NCI-H2196 (cell line): ENCODE results near the gene AXL.
A peak's percentile ranks its signal among the peaks of the same experiment; 100 is the strongest.
"Not testable (repeated sequence)": the region's sequence is repeated elsewhere in the genome, so short reads cannot be mapped to it uniquely, and the experiment has no call there.

ENCODE experiments used
- DNase-seq: peaks from one replicate; lab custom pipeline; 2025; ENCODE audit not compliant: unreplicated experiment; lab: John Stamatoyannopoulos, UW

The AXL gene

GRCh38 chr19:41218615-41219507 is at the start of gene AXL:
Gene AXL (plus strand): TSS chr19:41219223. CDS start chr19:41219393, 170 bp downstream.
- DNase-seq = no peak

GRCh38 chr19:41172297-41173164 is 46.5 kb upstream of the AXL start:
- no peak for DNase-seq

- no peak for DNase-seq
These were observed 44.6 kb upstream of the AXL start for GRCh38 chr19:41174297-41174928.

GRCh38 chr19:41175801-41176777 is 42.9 kb upstream of the AXL start:
- no peak for DNase-seq

GRCh38 chr19:41180173-41180572 is 38.9 kb upstream of the AXL start:
- DNase-seq = not testable (repeated sequence)

- no peak for DNase-seq
These were observed 31.8 kb upstream of the AXL start for GRCh38 chr19:41186971-41187883.

- DNase-seq = no peak
These were observed 31.1 kb upstream of the AXL start for GRCh38 chr19:41187884-41188279.

GRCh38 chr19:41189425-41190065 is 29.5 kb upstream of the AXL start:
- DNase-seq = no peak

- no peak for DNase-seq
These were observed 26.2 kb upstream of the AXL start, which contains the start of gene CYP2S1 for GRCh38 chr19:41192574-41193429. Gene CYP2S1 (plus strand): TSS chr19:41193219. CDS start chr19:41193265, 46 bp downstream.

- no peak for DNase-seq
These were observed 25.4 kb upstream of the AXL start for GRCh38 chr19:41193430-41194156.

- no peak for DNase-seq
These were observed 24.9 kb upstream of the AXL start for GRCh38 chr19:41194157-41194552.

- no peak for DNase-seq
These were observed 23.1 kb upstream of the AXL start for GRCh38 chr19:41195675-41196497.

- DNase-seq = no peak
These were observed 20.5 kb upstream of the AXL start for GRCh38 chr19:41198559-41198958.

GRCh38 chr19:41203371-41203770 is 15.7 kb upstream of the AXL start:
- DNase-seq = no peak

- DNase-seq = peak; percentile 65
These were observed 14.7 kb upstream of the AXL start for GRCh38 chr19:41204338-41204737.

- peak; percentile 10 for DNase-seq
These were observed 13.0 kb upstream of the AXL start for GRCh38 chr19:41205995-41206394.
